ENCODE data around the gene GPANK1.

The GPANK1 gene

DNA sequence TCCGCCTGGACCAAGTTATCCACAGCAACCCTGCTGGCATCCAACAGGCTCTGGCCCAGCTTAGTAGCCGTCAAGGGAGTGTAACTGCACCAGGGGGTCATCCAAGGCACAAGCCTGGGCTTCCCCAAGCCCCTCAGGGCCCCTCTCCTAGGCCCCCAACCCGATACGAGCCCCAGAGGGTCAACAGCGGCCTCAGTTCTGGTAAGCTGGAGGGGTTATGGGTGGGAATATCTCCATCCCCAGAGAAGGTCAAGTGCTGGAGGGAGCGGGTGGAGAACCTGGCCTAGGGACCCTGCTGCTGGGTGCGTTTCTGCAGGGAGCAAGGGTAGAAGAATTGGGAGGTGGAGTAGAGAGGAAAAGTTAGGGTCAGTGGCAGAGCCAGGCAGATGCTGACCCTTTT lies 31.4 kb downstream of the GPANK1 start:
- no peak for DNase-seq (ENCODE audit: low read depth)
- H3K4me3 ChIP-seq (ENCODE audit: low read depth, low read length) = no peak overlapping the region

GRCh38 chr6:31632279-31632946 lies 32.4 kb downstream of the GPANK1 start:
- H3K4me3 ChIP-seq (ENCODE audit: low read depth, low read length) = no peak overlapping the region
- no peak for DNase-seq (ENCODE audit: low read depth)
- TF ChIP-seq, protein P1, sequence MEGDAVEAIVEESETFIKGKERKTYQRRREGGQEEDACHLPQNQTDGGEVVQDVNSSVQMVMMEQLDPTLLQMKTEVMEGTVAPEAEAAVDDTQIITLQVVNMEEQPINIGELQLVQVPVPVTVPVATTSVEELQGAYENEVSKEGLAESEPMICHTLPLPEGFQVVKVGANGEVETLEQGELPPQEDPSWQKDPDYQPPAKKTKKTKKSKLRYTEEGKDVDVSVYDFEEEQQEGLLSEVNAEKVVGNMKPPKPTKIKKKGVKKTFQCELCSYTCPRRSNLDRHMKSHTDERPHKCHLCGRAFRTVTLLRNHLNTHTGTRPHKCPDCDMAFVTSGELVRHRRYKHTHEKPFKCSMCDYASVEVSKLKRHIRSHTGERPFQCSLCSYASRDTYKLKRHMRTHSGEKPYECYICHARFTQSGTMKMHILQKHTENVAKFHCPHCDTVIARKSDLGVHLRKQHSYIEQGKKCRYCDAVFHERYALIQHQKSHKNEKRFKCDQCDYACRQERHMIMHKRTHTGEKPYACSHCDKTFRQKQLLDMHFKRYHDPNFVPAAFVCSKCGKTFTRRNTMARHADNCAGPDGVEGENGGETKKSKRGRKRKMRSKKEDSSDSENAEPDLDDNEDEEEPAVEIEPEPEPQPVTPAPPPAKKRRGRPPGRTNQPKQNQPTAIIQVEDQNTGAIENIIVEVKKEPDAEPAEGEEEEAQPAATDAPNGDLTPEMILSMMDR (conservative IDR thresholded peaks at IDR 0.05; ENCODE audit: low read depth, low read length) = no peak

More for the DNA sequence above, 31.4 kb downstream of the GPANK1 start:
- TF ChIP-seq, protein P1 (conservative IDR thresholded peaks at IDR 0.05; ENCODE audit: low read depth, low read length) = no peak

- no peak for DNase-seq (ENCODE audit: low read depth)
- TF ChIP-seq, protein P1 (conservative IDR thresholded peaks at IDR 0.05; ENCODE audit: low read depth, low read length) = no peak
- no peak overlapping the region for H3K4me3 ChIP-seq (ENCODE audit: low read depth, low read length)
Measured at GRCh38 chr6:31631681-31632278, 33.0 kb downstream of the GPANK1 start.

- DNase-seq (ENCODE audit: low read depth) = no peak
- H3K4me3 ChIP-seq (ENCODE audit: low read depth, low read length) = no peak overlapping the region
- TF ChIP-seq, protein P1 (conservative IDR thresholded peaks at IDR 0.05; ENCODE audit: low read depth, low read length) = no peak
Measured at GRCh38 chr6:31631209-31631608, 33.6 kb downstream of the GPANK1 start.

GRCh38 chr6:31630177-31630934 lies 34.4 kb downstream of the GPANK1 start:
- H3K4me3 ChIP-seq (ENCODE audit: low read depth, low read length) = no peak overlapping the region
- no peak for DNase-seq (ENCODE audit: low read depth)
- TF ChIP-seq, protein P1 (conservative IDR thresholded peaks at IDR 0.05; ENCODE audit: low read depth, low read length) = no peak

DNA sequence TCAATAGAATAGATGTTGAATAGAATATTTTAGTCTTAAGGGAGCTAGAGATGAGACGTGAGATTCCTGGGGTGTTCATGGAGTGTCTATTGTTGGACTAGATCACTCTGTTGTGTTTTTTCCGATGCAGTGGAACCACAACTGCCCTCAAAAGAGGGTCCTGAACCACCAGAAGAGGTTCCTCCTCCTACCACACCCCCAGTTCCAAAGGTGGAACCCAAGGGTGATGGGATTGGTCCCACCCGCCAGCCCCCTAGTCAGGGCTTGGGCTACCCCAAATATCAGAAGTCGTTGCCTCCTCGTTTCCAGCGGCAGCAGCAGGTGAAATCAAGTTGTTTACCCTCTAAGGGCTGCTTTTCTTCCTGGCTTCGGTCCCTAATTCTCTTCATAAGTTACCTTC lies 35.8 kb downstream of the GPANK1 start:
- TF ChIP-seq, protein P1 (conservative IDR thresholded peaks at IDR 0.05; ENCODE audit: low read depth, low read length) = no peak
- no peak for DNase-seq (ENCODE audit: low read depth)
- H3K4me3 ChIP-seq (ENCODE audit: low read depth, low read length) = no peak overlapping the region

All from choroid plexus epithelial cell (primary cell).